HEK293 (cell line): Measurements from ENCODE around the gene SYNJ1.

Experiments
- CTCF ChIA-PET: fragments of 350-600 bp; formaldehyde crosslinking; extraction: SDS; loops from one replicate; lab custom pipeline; 2021; ENCODE audit warnings: antibody characterized with exemption; lab: Yijun Ruan, JAX
- POLR2A ChIA-PET: fragments of 300-600 bp; formaldehyde crosslinking; extraction: SDS; loops from one replicate; lab custom pipeline; 2020; ENCODE audit warnings: antibody characterized with exemption, inconsistent platforms; lab: Yijun Ruan, JAX
- H3K27ac ChIP-seq: fragments of 200-500 bp; sonication (Bioruptor generic); 2 replicates; pipeline ENCODE4 v1.5.1; 2014; ENCODE audit warnings: low read depth, low read length, control low read depth, inconsistent platforms; ENCODE audit errors: extremely low read depth
- H3K36me3 ChIP-seq, 2 experiments: fragments of 200-500 bp in 1 of 2; sonication (Bioruptor generic) in 1 of 2; 1 replicate in 1 of 2; 2 replicates in 1 of 2; pipeline ENCODE4 v1.5.1; 2014 to 2017; ENCODE audit warnings: inconsistent platforms in 2 of 2, low read length in 2 of 2; ENCODE audit not compliant: control insufficient read depth in 2 of 2, insufficient read depth in 1 of 2
- H3K4me1 ChIP-seq: fragments of 200-500 bp; sonication (Bioruptor generic); 2 replicates; pipeline ENCODE4 v1.5.1; 2014; ENCODE audit warnings: mild to moderate bottlenecking, low read length, inconsistent platforms; ENCODE audit not compliant: control insufficient read depth, insufficient read depth
- H3K4me3 ChIP-seq: 2 replicates; pipeline ENCODE4 v1.5.1; 2011; ENCODE audit warnings: low read depth, mild to moderate bottlenecking, control low read depth, low read length, moderate library complexity
- H3K9me3 ChIP-seq: fragments of 200-500 bp; sonication (Bioruptor generic); 2 replicates; pipeline ENCODE4 v1.5.1; 2014; ENCODE audit warnings: low read depth, low read length, inconsistent platforms; ENCODE audit not compliant: control insufficient read depth, insufficient read depth
- KLF7 ChIP-seq: fragments of 450-650 bp; formaldehyde crosslinking; IDR thresholded peaks from 2 replicates; pipeline ENCODE4 v1.5.1; 2016; ENCODE audit warnings: missing biosample characterization, missing genetic modification characterization, borderline replicate concordance
- ZBTB1 ChIP-seq: fragments of 450-650 bp; formaldehyde crosslinking; IDR thresholded peaks from 2 replicates; pipeline ENCODE4 v1.5.1; 2016; ENCODE audit warnings: missing biosample characterization, missing genetic modification characterization
- ZNF140 ChIP-seq: fragments of 450-650 bp; formaldehyde crosslinking; IDR thresholded peaks from 2 replicates; pipeline ENCODE4 v1.5.1; 2016; ENCODE audit warnings: missing biosample characterization, missing genetic modification characterization
- ZNF239 ChIP-seq: fragments of 450-650 bp; formaldehyde crosslinking; IDR thresholded peaks from 2 replicates; pipeline ENCODE4 v1.5.1; 2016; ENCODE audit warnings: missing biosample characterization, missing genetic modification characterization
- ZNF350 ChIP-seq: fragments of 450-650 bp; formaldehyde crosslinking; IDR thresholded peaks from 2 replicates; pipeline ENCODE4 v1.5.0; 2017; ENCODE audit warnings: missing biosample characterization, mild to moderate bottlenecking, missing genetic modification characterization
- ZNF391 ChIP-seq: fragments of 450-650 bp; formaldehyde crosslinking; IDR thresholded peaks from 2 replicates; pipeline ENCODE4 v1.5.1; 2016; ENCODE audit warnings: low read depth, missing biosample characterization, missing genetic modification characterization, borderline replicate concordance
- ZNF521 ChIP-seq: fragments of 450-650 bp; formaldehyde crosslinking; IDR thresholded peaks from 2 replicates; pipeline ENCODE4 v1.5.1; 2017; ENCODE audit warnings: missing biosample characterization, mild to moderate bottlenecking, missing genetic modification characterization
- ZNF548 ChIP-seq: fragments of 450-650 bp; formaldehyde crosslinking; IDR thresholded peaks from 2 replicates; pipeline ENCODE4 v1.5.1; 2016; ENCODE audit warnings: missing biosample characterization, missing genetic modification characterization
- ZNF555 ChIP-seq: fragments of 450-650 bp; formaldehyde crosslinking; conservative IDR thresholded peaks from 2 replicates; pipeline ENCODE4 v1.5.1; 2017; ENCODE audit warnings: missing biosample characterization, mild to moderate bottlenecking, missing genetic modification characterization, inconsistent platforms
- ZNF623 ChIP-seq: fragments of 450-650 bp; formaldehyde crosslinking; IDR thresholded peaks from 2 replicates; pipeline ENCODE4 v1.5.1; 2016; ENCODE audit warnings: missing biosample characterization, missing genetic modification characterization
- ZNF670 ChIP-seq: fragments of 450-650 bp; formaldehyde crosslinking; IDR thresholded peaks from 2 replicates; pipeline ENCODE4 v1.5.1; 2016; ENCODE audit warnings: missing biosample characterization, missing genetic modification characterization, low read depth
- ZNF776 ChIP-seq: fragments of 450-650 bp; formaldehyde crosslinking; IDR thresholded peaks from 2 replicates; pipeline ENCODE4 v1.5.0; 2017; ENCODE audit warnings: missing biosample characterization, missing genetic modification characterization, borderline replicate concordance
- ZSCAN23 ChIP-seq: fragments of 450-650 bp; formaldehyde crosslinking; IDR thresholded peaks from 2 replicates; pipeline ENCODE4 v1.5.1; 2016; ENCODE audit warnings: missing biosample characterization, missing genetic modification characterization
- ZSCAN30 ChIP-seq: fragments of 450-650 bp; IDR thresholded peaks from 2 replicates; pipeline ENCODE4 v1.5.1; 2018; ENCODE audit warnings: missing biosample characterization, mild to moderate bottlenecking, missing genetic modification characterization, moderate library complexity
- TF ChIP-seq, protein P1 (sequence below): fragments of 450-650 bp; formaldehyde crosslinking; IDR thresholded peaks from 2 replicates; pipeline ENCODE4 v1.5.1; 2016; ENCODE audit warnings: missing biosample characterization, missing genetic modification characterization
- TF ChIP-seq, protein P2 (sequence below): fragments of 450-650 bp; formaldehyde crosslinking; IDR thresholded peaks from 2 replicates; pipeline ENCODE4 v1.5.1; 2016; ENCODE audit warnings: missing biosample characterization, missing genetic modification characterization
- TF ChIP-seq, protein P3 (sequence below): fragments of 450-650 bp; formaldehyde crosslinking; IDR thresholded peaks from 2 replicates; pipeline ENCODE4 v1.5.1; 2016; ENCODE audit warnings: missing biosample characterization, missing genetic modification characterization
- TF ChIP-seq, protein P4 (sequence below): fragments of 450-650 bp; formaldehyde crosslinking; IDR thresholded peaks from 2 replicates; pipeline ENCODE4 v1.5.1; 2017; ENCODE audit warnings: missing biosample characterization, missing genetic modification characterization

The SYNJ1 gene

DNA sequence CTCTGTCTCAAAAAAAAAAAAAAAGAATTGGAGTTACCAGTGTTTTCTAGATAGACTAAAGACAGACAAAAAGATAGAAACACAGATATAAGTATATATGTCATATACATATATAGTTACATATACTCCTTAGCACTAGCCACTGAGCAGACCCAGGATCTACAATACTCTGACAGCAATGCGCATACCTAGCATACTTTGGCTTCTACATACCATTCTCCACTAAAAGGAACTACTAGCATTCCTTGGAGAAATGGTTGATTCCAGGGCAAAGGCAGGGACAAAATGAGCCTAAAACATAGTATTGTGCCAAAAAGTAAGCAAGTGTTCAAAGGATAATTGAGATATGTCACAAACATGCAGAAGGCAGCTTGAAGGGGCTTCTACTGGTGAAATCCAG lies 22.7 kb downstream of the SYNJ1 start:
- Histone ChIP-seq H3K36me3 (no peaks in the 10 kb centered on the region; a peak in 1 of 3 replicates), H3K9me3 (no peaks in the 10 kb centered on the region)
- TF ChIP-seq ZNF239 (tag by site-specific recombination) (no peak), ZNF140 (tag by site-specific recombination) (no peak), ZNF548 (tag by site-specific recombination) (no peak), ZNF776 (tag by site-specific recombination) (no peak), KLF7 (tag by site-specific recombination) (no peak), ZNF670 (no peak), ZSCAN30 (no peak), ZNF555 (tag by site-specific recombination) (no peak), ZNF350 (tag by site-specific recombination) (no peak), ZNF521 (tag by site-specific recombination) (no peak), ZBTB1 (tag by site-specific recombination) (no peak), ZNF623 (tag by site-specific recombination) (no peak), ZNF391 (tag by site-specific recombination) (no peak), ZSCAN23 (no peak)
- TF ChIP-seq, protein P1, sequence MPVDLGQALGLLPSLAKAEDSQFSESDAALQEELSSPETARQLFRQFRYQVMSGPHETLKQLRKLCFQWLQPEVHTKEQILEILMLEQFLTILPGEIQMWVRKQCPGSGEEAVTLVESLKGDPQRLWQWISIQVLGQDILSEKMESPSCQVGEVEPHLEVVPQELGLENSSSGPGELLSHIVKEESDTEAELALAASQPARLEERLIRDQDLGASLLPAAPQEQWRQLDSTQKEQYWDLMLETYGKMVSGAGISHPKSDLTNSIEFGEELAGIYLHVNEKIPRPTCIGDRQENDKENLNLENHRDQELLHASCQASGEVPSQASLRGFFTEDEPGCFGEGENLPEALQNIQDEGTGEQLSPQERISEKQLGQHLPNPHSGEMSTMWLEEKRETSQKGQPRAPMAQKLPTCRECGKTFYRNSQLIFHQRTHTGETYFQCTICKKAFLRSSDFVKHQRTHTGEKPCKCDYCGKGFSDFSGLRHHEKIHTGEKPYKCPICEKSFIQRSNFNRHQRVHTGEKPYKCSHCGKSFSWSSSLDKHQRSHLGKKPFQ (tag by site-specific recombination), result no peak
- TF ChIP-seq, protein P2, sequence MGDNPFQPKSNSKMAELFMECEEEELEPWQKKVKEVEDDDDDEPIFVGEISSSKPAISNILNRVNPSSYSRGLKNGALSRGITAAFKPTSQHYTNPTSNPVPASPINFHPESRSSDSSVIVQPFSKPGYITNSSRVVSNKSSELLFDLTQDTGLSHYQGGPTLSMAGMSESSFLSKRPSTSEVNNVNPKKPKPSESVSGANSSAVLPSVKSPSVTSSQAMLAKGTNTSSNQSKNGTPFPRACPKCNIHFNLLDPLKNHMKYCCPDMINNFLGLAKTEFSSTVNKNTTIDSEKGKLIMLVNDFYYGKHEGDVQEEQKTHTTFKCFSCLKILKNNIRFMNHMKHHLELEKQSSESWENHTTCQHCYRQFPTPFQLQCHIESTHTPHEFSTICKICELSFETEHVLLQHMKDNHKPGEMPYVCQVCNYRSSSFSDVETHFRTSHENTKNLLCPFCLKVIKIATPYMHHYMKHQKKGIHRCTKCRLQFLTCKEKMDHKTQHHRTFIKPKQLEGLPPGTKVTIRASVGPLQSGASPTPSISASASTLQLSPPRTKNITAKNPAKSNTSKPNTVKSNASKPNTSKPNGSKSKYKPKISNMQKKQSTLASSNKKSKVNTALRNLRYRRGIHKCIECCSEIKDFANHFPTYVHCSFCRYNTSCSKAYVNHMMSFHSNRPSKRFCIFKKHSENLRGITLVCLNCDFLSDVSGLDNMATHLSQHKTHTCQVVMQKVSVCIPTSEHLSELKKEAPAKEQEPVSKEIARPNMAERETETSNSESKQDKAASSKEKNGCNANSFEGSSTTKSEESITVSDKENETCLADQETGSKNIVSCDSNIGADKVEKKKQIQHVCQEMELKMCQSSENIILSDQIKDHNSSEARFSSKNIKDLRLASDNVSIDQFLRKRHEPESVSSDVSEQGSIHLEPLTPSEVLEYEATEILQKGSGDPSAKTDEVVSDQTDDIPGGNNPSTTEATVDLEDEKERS (tag by site-specific recombination), result no peak
- TF ChIP-seq, protein P3, sequence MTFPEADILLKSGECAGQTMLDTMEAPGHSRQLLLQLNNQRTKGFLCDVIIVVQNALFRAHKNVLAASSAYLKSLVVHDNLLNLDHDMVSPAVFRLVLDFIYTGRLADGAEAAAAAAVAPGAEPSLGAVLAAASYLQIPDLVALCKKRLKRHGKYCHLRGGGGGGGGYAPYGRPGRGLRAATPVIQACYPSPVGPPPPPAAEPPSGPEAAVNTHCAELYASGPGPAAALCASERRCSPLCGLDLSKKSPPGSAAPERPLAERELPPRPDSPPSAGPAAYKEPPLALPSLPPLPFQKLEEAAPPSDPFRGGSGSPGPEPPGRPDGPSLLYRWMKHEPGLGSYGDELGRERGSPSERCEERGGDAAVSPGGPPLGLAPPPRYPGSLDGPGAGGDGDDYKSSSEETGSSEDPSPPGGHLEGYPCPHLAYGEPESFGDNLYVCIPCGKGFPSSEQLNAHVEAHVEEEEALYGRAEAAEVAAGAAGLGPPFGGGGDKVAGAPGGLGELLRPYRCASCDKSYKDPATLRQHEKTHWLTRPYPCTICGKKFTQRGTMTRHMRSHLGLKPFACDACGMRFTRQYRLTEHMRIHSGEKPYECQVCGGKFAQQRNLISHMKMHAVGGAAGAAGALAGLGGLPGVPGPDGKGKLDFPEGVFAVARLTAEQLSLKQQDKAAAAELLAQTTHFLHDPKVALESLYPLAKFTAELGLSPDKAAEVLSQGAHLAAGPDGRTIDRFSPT (tag by site-specific recombination), result no peak
- TF ChIP-seq, protein P4, sequence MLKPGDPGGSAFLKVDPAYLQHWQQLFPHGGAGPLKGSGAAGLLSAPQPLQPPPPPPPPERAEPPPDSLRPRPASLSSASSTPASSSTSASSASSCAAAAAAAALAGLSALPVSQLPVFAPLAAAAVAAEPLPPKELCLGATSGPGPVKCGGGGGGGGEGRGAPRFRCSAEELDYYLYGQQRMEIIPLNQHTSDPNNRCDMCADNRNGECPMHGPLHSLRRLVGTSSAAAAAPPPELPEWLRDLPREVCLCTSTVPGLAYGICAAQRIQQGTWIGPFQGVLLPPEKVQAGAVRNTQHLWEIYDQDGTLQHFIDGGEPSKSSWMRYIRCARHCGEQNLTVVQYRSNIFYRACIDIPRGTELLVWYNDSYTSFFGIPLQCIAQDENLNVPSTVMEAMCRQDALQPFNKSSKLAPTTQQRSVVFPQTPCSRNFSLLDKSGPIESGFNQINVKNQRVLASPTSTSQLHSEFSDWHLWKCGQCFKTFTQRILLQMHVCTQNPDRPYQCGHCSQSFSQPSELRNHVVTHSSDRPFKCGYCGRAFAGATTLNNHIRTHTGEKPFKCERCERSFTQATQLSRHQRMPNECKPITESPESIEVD, result no peak
- TF ChIP-seq, all 188 proteins: peak for 0
- CTCF ChIA-PET, result no interaction called here
- H3K4me1 ChIP-seq, result peaks cover 13% of the 10 kb centered on the region; the same call in 1 of the 2 replicates
- no peak overlapping the region for H3K27ac ChIP-seq
- POLR2A ChIA-PET, result no interaction called here
- no peak overlapping the region for H3K4me3 ChIP-seq
